Astrocyte of the cerebellum (primary cell): ENCODE measurements around the gene NISCH.

ENCODE experiments used
- DNase-seq: peaks from one replicate; pipeline ENCODE4 v3.0.0-alpha.2; 2011; ENCODE audit warnings: low read depth
- H3K4me3 ChIP-seq: 2 replicates; pipeline ENCODE4 v1.5.1; 2011; ENCODE audit warnings: mild to moderate bottlenecking, low read depth, low read length, moderate library complexity
- CTCF ChIP-seq: IDR thresholded peaks from 2 replicates; pipeline ENCODE4 v1.5.1; 2012; ENCODE audit warnings: low read length, low read depth, moderate library complexity, mild to moderate bottlenecking; ENCODE audit errors: missing control alignments
- in situ Hi-C: cut with HindIII; loops from 2 replicates; pipeline ENCODE4 v1.10.0; 2017; ENCODE audit warnings: low sequenced_read_pairs

Gene NISCH

GRCh38 chr3:52442409-52443267, 12.8 kb upstream of the NISCH start:
- in situ Hi-C loops = no loop called here

GRCh38 chr3:52443268-52443610, 12.2 kb upstream of the NISCH start:
- TF ChIP-seq CTCF = no peak
- H3K4me3 ChIP-seq = no peak overlapping the region
- no peak for DNase-seq
- in situ Hi-C loops = no loop called here

More at GRCh38 chr3:52442409-52443267, 12.8 kb upstream of the NISCH start:
- no peak overlapping the region for H3K4me3 ChIP-seq
- no peak for DNase-seq
- TF ChIP-seq CTCF = no peak

- no peak for DNase-seq
- no peak for TF ChIP-seq CTCF
- in situ Hi-C loops = no loop called here
- no peak overlapping the region for H3K4me3 ChIP-seq
These were observed 11.4 kb upstream of the NISCH start for GRCh38 chr3:52443791-52444687.

GRCh38 chr3:52444860-52445793, 10.3 kb upstream of the NISCH start, which contains the start of gene SEMA3G:
Gene SEMA3G, minus strand, starts transcription at chr3:52445103. Its CDS starts 76 bp downstream, at chr3:52445027.
- in situ Hi-C loops = no loop called here
- H3K4me3 ChIP-seq = no peak within 1 kb of the TSS
- DNase-seq = no peak
- TF ChIP-seq CTCF = peak; percentile 41

GRCh38 chr3:52446042-52446441, 9.4 kb upstream of the NISCH start:
- no peak for TF ChIP-seq CTCF
- H3K4me3 ChIP-seq = no peak overlapping the region
- no peak for DNase-seq
- in situ Hi-C loops = no loop called here
